GM20431 (cell line): ENCODE measurements around the gene AWAT1.
"Not testable (repeated sequence)": the region's sequence is repeated elsewhere in the genome, so short reads cannot be mapped to it uniquely, and the experiment has no call there.

Experiments used
- in situ Hi-C: fragments of 300-500 bp; cut with MseI, MboI; formaldehyde crosslinking; loops from one replicate; pipeline ENCODE4 v1.15.0; 2020; ENCODE audit warnings: low sequenced_read_pairs; ENCODE audit not compliant: unreplicated experiment

Gene AWAT1

GRCh38 chrX:70257423-70258288 lies 23.2 kb downstream of the AWAT1 start:
- in situ Hi-C loops = no loop called here

GRCh38 chrX:70260104-70260503 lies 25.6 kb downstream of the AWAT1 start, which contains the start of gene P2RY4:
Gene P2RY4 (minus strand): TSS chrX:70260204. CDS start chrX:70259624, 580 bp downstream.
- in situ Hi-C loops = no loop called here

GRCh38 chrX:70262952-70263567 lies 28.6 kb downstream of the AWAT1 start:
- in situ Hi-C loops = no loop called here

- in situ Hi-C loops = no loop called here
Measured at GRCh38 chrX:70264784-70265183, 30.3 kb downstream of the AWAT1 start.

GRCh38 chrX:70268034-70268433 lies 33.6 kb downstream of the AWAT1 start, which contains the start of gene ARR3:
Gene ARR3 (plus strand): TSS chrX:70268334. CDS start chrX:70269386, 1,052 bp downstream.
- in situ Hi-C loops = no loop called here

GRCh38 chrX:70274029-70274428 lies 39.6 kb downstream of the AWAT1 start:
- in situ Hi-C loops = not testable (repeated sequence)

GRCh38 chrX:70279081-70279480 lies 44.6 kb downstream of the AWAT1 start:
- in situ Hi-C loops = no loop called here

GRCh38 chrX:70280573-70280972 lies 46.1 kb downstream of the AWAT1 start:
- in situ Hi-C loops = no loop called here

GRCh38 chrX:70281951-70282350 lies 47.5 kb downstream of the AWAT1 start, which contains the start of gene RAB41:
Gene RAB41 (plus strand): TSS chrX:70282172. CDS start chrX:70282218, 46 bp downstream.
- in situ Hi-C loops = no loop called here

GRCh38 chrX:70289168-70289792 lies 54.8 kb downstream of the AWAT1 start:
- in situ Hi-C loops = no loop called here
